GM12875 (cell line): ENCODE measurements around the gene PRRC2A.

Experiments
- H3K4me3 ChIP-seq: one replicate; pipeline ENCODE4 v1.5.1; 2011; ENCODE audit warnings: low read depth, low read length, control low read depth
- CTCF ChIP-seq: IDR thresholded peaks from 2 replicates; pipeline ENCODE4 v1.5.1; 2011; ENCODE audit warnings: low read depth, mild to moderate bottlenecking, control low read depth, inconsistent platforms, low read length, moderate library complexity, borderline replicate concordance; ENCODE audit not compliant: insufficient read depth

Gene PRRC2A

GRCh38 chr6:31659649-31660380 lies 39.3 kb downstream of the PRRC2A start:
- H3K4me3 ChIP-seq, result peak overlapping the region; percentile 61
- no peak for TF ChIP-seq CTCF

GRCh38 chr6:31660381-31661261 lies 40.1 kb downstream of the PRRC2A start, which contains the start of gene C6orf47:
Gene C6orf47 (minus strand): TSS chr6:31660778. CDS start chr6:31659947, 831 bp downstream.
- TF ChIP-seq CTCF, result no peak
- peak within 1 kb of the TSS; percentile 61 for H3K4me3 ChIP-seq

GRCh38 chr6:31661262-31662123 lies 41.0 kb downstream of the PRRC2A start:
- no peak overlapping the region for H3K4me3 ChIP-seq
- TF ChIP-seq CTCF, result no peak

GRCh38 chr6:31662124-31662723 lies 41.7 kb downstream of the PRRC2A start:
- no peak for TF ChIP-seq CTCF

GRCh38 chr6:31663126-31663960 lies 42.8 kb downstream of the PRRC2A start:
- no peak overlapping the region for H3K4me3 ChIP-seq
- no peak for TF ChIP-seq CTCF

More at GRCh38 chr6:31662124-31662723, 41.7 kb downstream of the PRRC2A start:
- H3K4me3 ChIP-seq, result no peak overlapping the region
